Measurements from ENCODE around the gene ABHD8.
"Not testable (repeated sequence)": the region's sequence is repeated elsewhere in the genome, so short reads cannot be mapped to it uniquely, and the experiment has no call there.

Gene ABHD8

GRCh38 chr19:17296976-17297375 is 6.2 kb downstream of the ABHD8 start:
- DNase-seq (ENCODE audit: low read depth in 2 of 2), result no peak

- no peak for DNase-seq (ENCODE audit: low read depth in 2 of 2)
Observed at GRCh38 chr19:17296273-17296672, 7.0 kb downstream of the ABHD8 start.

- not testable (repeated sequence) for DNase-seq (ENCODE audit: low read depth in 2 of 2)
Observed at GRCh38 chr19:17295551-17295950, 7.7 kb downstream of the ABHD8 start.

GRCh38 chr19:17294051-17294891 is 9.0 kb downstream of the ABHD8 start:
- DNase-seq (ENCODE audit: low read depth in 2 of 2), result peak in 1 of 2 experiments; percentile 61

GRCh38 chr19:17293605-17294004 is 9.6 kb downstream of the ABHD8 start:
- no peak for DNase-seq (ENCODE audit: low read depth in 2 of 2)

GRCh38 chr19:17292301-17293074 is 10.7 kb downstream of the ABHD8 start:
- peak; percentile 69 to 78 for DNase-seq (ENCODE audit: low read depth in 2 of 2)

GRCh38 chr19:17289489-17289888 is 13.7 kb downstream of the ABHD8 start:
- peak in 1 of 2 experiments; percentile 61 for DNase-seq (ENCODE audit: low read depth in 2 of 2)

- no peak for DNase-seq (ENCODE audit: low read depth in 2 of 2)
Observed at GRCh38 chr19:17286752-17287151, 16.5 kb downstream of the ABHD8 start.

- no peak for DNase-seq (ENCODE audit: low read depth in 2 of 2)
Observed at GRCh38 chr19:17286263-17286662, 17.0 kb downstream of the ABHD8 start.

GRCh38 chr19:17285415-17286135 is 17.6 kb downstream of the ABHD8 start:
- DNase-seq (ENCODE audit: low read depth in 2 of 2), result no peak

GRCh38 chr19:17283504-17283996 is 19.7 kb downstream of the ABHD8 start:
- DNase-seq (ENCODE audit: low read depth in 2 of 2), result no peak

- peak; percentile 51 to 77 for DNase-seq (ENCODE audit: low read depth in 2 of 2)
Observed at GRCh38 chr19:17282488-17283125, 20.6 kb downstream of the ABHD8 start.

GRCh38 chr19:17281391-17282304 is 21.6 kb downstream of the ABHD8 start, which contains the start of gene ANKLE1:
ANKLE1 (plus strand) TSS chr19:17281901; CDS start chr19:17281921, 20 bp downstream.
- DNase-seq (ENCODE audit: low read depth in 2 of 2), result peak in 1 of 2 experiments; percentile 28

GRCh38 chr19:17279436-17279835 is 23.8 kb downstream of the ABHD8 start:
- no peak for DNase-seq (ENCODE audit: low read depth in 2 of 2)

- DNase-seq (ENCODE audit: low read depth in 2 of 2), result no peak
Observed at GRCh38 chr19:17275441-17276175, 27.6 kb downstream of the ABHD8 start.

- not testable (repeated sequence) for DNase-seq (ENCODE audit: low read depth in 2 of 2)
Observed at GRCh38 chr19:17274892-17275291, 28.3 kb downstream of the ABHD8 start.

GRCh38 chr19:17268754-17269153 is 34.5 kb downstream of the ABHD8 start:
- no peak for DNase-seq (ENCODE audit: low read depth in 2 of 2)

GRCh38 chr19:17266975-17267788 is 36.0 kb downstream of the ABHD8 start, which contains the start of gene BABAM1:
BABAM1 (plus strand) TSS chr19:17267443; CDS start chr19:17268807, 1,364 bp downstream.
- DNase-seq (ENCODE audit: low read depth in 2 of 2), result peak; percentile 85 to 92

GRCh38 chr19:17266589-17266974 is 36.6 kb downstream of the ABHD8 start:
- no peak for DNase-seq (ENCODE audit: low read depth in 2 of 2)
